Measurements from ENCODE around the gene RPS15A. TPM values are rescaled to one million over a fixed set of nuclear protein-coding genes. Genes with fewer than 3 reads are reported as not detected.
"Not testable (repeated sequence)": the region's sequence is repeated elsewhere in the genome, so short reads cannot be mapped to it uniquely, and the experiment has no call there.

Gene RPS15A
- total RNA-seq, 1 donor from 2014 or later: 750 TPM

DNA sequence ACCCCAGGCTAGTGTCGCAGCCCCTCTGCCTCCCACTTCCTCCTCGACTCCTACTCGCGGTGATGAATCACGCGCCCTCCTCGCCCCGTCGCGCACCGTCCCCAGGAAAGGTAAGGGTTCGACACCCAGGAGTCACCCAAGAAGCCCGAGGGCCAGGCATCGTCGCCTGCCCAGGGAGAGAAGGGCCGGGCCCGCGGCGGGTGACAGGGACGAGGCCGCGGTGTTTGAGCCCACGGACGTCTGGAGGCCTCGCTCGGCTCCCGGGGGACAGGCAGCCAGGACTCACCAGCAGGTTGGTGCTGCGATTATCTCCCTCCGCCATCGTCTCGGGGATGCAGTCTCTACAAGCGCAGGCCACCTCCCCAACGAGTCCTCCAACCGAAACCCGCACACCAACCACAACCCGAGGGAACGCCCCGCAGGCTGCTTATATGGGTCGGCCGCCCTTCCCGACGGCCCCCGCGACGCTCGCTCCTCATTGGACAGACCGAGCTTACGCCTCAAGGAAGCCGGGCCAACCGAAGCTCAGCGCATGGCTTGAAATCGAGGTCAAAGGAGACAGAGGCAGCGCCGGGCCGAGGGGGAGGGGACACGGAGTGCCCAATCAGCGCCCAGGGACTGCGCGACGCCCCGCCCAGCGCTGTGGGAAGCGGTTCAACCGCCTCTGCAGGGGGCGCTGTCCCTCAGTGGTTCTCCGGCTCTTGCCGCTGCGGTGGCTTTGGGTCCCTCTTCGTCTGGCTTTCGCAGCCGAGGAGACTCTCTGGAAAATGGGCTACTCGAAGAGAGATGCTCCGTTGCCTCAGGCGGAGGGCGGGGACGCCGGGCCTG is 11.2 kb upstream of the RPS15A start, which contains the start of gene ARL6IP1:
ARL6IP1 (minus strand) TSS at position 405 of the 828 bp plus-strand sequence; CDS start at position 322, 83 bp downstream.
- intact Hi-C loops (cut with DNase I): loop anchor here (1.0 to 10.0 kb wide), 4 partner anchors 11 to 723 kb away; partner anchors contain the start of genes CCP110, COQ7, GDE1 and RPS15A
- DNase-seq (ENCODE audit: missing footprints) (peak; percentile 100), ATAC-seq (peak; percentile 100)

DNA sequence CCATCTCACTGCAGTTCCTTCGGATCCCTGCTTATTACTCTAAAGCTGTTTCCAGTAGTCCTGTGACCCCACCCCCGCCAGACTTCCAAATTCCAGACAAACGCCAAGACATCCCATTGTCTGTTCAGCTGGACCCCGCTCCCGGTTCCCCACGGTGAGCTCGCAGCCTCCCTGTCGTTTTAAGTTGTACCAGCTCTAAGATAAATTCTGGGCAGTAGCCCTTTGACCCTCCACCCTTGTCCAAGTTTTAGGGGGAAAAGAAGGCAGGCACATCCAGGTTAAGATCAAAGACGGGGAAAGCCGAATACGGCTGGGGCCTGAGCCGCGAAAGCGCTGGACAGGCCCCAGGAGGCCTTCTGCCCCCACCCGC is 10.6 kb upstream of the RPS15A start:
- intact Hi-C loops (cut with DNase I): loop anchor here (1.0 to 10.0 kb wide), 4 partner anchors 10 to 724 kb away; partner anchors contain the start of genes CCP110, COQ7, GDE1 and RPS15A
- no peak for DNase-seq (ENCODE audit: missing footprints)
- no peak for ATAC-seq

DNA sequence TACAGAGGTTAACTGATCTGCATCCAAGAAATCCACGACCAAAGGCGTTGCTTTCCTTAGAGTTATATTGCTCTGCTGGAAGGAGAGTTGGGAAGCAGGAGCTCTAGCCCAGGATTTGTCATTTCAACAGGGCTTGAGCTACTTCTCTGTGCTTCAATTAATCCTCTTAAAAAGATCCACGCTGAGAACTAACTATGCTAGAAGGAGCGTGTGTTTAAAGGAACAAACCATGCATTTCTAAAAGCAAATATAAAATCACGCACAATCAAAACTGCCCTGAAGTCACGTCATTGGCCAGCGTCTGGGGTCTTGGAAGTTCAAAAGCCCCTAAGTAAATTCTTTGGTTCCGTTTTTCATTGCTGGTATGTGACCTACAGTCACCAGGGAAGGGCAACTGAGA is 10.2 kb upstream of the RPS15A start:
- no peak for ATAC-seq
- no peak for DNase-seq (ENCODE audit: missing footprints)
- intact Hi-C loops (cut with DNase I): loop anchor here (5.0 to 10.0 kb wide), 3 partner anchors 167 to 725 kb away; partner anchors contain the start of genes CCP110, COQ7 and GDE1

DNA sequence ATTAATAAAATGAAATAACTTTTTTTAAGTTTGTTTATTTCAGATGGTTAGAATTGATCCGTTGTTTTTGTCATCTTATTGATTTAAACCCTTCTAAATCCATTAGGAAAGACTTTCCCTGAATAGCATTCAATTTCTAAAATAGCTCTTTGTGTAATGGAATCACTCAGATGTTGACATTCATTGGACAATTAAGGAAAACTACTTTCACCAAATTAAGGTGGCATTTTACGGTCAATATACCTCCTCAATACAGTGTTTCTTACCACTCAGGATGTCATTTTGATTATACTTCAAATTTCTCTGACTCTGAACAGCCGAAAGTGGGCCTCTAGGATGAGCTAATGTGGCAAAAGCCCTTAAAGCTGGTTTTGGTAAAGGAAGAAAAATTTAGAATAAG is 9.4 kb upstream of the RPS15A start:
- no peak for ATAC-seq
- intact Hi-C loops (cut with DNase I): no loop called here

DNA sequence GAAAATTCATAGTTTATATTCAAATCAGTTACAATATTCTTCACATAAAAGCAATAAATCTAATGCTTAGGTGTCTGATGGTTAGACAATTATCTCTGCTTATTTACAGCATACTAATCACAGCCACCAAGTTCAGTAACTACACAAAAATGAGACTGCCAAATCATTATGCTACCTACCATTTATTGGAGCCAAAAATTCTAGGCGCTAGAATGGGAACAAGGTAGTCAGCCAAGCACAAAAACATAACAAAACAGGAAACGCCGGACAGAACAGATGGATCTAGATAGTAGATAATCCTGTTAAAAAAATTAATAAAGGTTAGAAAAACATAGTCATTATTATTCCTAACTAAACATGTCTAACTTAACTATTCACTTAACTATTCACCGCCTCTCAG is 7.6 kb upstream of the RPS15A start:
- intact Hi-C loops (cut with DNase I): no loop called here
- no peak for ATAC-seq
- no peak for DNase-seq (ENCODE audit: missing footprints)

More for the DNA sequence above, 9.4 kb upstream of the RPS15A start:
- DNase-seq (ENCODE audit: missing footprints): no peak

DNA sequence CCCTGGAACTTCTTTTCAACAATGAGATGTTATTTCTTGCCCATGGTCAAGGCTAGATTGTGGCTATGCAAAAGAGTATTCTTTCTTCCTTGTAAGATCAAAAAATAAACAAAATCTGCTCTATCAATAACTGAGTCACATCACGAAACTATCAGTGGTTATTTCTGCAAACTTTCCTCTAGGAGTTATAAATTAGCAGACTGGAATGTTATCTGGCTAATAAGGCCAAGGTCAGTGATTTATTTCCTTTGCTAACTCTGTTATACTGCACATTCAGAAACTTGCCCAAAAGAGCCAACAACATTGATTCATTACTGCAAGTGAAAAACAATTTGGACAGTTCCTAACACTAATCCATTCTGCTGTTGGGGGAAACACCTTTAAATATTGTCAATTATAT is 6.2 kb upstream of the RPS15A start:
- ATAC-seq (no peak), DNase-seq (ENCODE audit: missing footprints) (no peak)
- intact Hi-C loops (cut with DNase I): no loop called here

DNA sequence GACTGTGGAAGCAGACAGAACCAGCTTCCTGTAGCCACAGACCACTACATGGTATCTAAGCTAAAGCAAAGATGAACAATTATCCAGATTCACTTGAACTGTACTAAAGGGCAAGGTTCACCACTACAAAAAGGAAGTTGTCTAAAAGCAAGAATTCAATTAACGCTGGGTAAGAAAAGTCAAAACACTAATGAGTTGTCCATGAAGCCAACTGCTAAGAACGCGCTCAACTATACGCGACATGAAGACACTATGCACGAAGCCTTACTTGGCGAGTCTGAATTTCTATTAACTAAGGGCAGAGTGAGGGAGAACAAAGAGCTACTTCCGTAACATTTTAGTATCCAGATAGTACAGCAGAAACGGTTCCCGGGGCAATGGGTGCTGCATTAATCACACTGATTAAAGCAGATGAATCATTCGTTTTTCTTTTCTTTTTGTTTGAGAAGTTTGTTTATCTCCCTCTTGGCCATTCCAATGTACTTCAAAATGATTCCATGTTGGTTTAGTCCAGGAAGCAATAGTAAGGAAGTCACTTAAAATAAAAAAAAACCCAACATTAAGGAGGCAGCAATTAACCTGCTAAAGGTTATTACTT is 2.8 kb upstream of the RPS15A start:
- ATAC-seq (no peak), DNase-seq (ENCODE audit: missing footprints) (no peak)
- intact Hi-C loops (cut with DNase I): no loop called here

DNA sequence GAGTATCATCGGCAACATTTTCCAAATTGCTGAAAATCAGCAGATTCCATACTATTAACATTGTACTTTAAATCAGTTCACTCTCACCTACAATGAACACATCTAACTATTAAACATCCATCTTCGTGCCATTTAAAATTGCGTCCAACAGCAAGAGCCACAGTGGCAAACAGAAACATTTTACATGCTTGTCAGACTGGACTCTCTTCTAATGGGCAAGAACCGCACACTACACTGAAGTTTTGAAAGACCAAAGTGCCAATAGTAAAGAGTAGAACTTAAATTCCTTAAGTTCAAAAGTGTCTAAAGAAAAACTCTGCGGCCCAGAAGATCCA is 652 bp downstream of the RPS15A start:
- intact Hi-C loops (cut with DNase I): no loop called here
- ATAC-seq (no peak), DNase-seq (ENCODE audit: missing footprints) (no peak)

DNA sequence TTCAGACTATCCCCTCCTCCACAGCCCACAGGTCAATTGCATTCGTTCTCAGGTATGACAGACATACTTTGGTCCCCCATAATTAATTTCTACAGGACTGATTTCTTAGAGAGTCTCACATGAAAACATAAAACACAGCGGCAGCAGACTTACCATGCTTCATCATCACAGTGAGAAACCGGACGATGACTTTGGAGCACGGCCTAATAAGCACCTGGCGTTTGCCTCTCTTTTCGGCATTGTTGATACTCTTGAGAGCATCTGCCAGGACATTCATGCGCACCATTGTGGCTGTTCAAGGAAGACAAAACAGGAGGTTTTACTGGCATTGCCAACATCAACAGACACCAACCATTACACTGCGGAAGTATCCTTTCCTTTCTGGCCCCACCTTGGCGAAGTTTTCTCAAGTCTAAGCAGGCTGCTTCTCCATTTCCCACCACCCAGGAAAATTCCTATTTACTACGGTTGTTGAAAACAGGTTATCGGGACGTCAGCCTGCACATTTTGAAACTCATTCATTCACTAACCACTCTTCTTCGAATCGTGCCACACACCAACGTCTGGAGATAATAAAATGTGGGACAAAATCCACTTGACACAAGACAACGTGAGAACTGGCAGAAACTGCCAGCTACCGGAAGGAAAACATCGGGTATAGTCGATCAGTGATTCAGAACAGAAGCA is 1.2 kb downstream of the RPS15A start:
- no peak for DNase-seq (ENCODE audit: missing footprints)
- no peak for ATAC-seq
- intact Hi-C loops (cut with DNase I): no loop called here

DNA sequence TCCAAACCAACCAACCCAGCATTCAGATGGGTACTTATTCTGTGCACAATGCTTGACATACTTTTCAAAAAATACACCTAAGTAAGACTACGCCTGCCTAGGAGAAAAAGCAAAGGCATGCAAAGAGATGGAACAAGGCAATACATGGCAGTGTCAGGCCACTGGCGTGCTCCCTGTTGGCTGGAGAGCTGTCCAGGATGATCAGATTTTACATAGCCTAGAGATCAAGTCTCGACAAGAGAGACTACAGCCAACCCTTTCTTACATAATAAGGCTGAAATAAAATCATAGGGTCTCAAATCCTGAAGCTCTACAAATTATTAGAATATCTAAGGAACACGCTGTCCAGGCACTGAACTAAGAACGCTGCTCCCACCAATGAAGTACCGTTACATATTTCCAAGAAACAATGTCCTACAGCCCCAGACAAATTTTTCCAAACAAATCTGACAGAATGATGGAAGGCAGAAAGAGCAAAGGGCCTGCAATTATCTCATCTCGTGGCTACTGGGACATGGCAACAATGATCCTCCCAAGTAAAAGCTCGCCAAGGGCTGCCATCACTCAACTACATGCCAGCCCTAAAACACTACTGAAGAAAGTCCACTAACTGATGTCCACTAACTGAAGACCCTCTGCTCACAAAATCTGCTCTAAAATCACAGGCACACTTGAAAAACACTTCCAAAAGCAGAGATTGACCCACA is 5.1 kb downstream of the RPS15A start:
- intact Hi-C loops (cut with DNase I): no loop called here
- no peak for DNase-seq (ENCODE audit: missing footprints)

DNA sequence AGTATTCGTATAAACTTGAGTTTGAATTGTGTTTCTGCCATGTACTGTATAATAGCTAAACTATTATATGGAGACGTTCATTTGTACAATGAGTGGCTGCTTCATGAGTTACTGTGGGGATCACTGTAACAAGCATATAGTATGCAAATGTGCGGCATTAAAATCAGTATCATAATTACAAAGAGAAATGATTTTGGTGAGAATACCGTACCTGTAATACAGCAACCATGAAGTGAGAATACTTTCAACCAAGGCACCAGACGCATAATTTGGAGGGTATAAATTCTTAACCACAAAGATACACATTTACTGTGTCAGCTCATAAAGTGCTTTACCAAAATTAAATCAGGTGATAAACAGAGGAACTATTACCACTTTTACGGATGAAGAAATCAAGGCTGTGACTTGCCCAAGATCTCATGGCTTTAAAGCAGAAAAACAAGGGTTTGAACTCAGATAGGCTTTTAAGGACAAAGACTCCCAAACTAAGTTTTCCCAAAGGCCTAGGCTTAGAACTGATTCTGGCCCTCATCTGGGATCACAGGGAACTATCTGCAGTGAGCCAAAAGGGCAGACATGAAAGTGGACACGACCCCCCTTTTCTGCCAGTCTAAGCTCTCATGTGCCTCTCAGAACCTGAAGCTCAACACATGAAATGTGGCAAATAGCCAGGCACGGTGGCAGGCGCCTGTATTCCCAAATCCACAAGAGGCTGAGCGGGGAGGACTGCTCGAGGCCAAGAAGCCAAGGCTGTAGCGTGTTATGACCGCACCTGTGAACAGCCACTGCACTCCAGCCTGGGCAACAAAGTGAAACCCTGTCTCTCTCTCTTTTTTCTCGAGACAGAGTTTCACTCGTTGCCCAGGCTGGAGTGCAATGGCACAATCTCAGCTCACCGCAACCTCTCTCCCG is 6.4 kb downstream of the RPS15A start:
- DNase-seq (ENCODE audit: missing footprints) (no peak), ATAC-seq (no peak)
- intact Hi-C loops (cut with DNase I): no loop called here

More for the DNA sequence above, 5.1 kb downstream of the RPS15A start:
- no peak for ATAC-seq

DNA sequence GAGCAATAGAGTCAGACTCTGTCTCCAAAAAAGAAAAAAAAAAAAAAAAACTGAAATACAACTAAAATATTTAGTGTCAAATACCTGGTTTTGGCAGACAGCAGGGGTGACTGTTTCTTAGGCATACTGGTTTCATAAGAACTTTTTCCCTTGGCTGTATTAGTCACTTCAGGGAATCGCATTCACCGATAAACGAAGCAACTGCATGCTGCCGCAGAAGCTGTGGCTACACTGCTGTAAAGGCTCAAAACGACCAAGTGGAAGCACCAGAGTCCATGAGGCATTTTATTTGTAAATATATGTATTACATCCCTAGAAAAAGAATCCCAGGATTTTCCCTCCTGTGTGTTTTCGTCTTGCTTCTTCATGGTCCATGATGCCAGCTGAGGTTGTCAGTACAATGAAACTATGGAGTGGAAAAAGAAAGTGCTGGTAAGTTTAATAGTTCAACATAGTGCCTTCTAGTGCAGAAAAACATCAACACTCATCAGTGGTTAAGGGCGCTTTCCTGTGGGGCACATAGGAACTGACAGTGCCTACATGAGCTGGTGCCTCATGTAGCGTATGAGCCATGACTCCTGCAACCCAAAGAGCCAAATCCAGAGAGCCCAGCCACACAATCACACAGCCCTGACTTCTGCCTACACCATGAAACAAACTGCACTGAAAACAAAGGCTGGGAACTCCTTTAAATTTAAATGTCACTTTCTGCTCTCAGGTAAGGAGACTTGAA is 7.3 kb downstream of the RPS15A start:
- ATAC-seq (no peak), DNase-seq (ENCODE audit: missing footprints) (no peak)
- intact Hi-C loops (cut with DNase I): no loop called here

DNA sequence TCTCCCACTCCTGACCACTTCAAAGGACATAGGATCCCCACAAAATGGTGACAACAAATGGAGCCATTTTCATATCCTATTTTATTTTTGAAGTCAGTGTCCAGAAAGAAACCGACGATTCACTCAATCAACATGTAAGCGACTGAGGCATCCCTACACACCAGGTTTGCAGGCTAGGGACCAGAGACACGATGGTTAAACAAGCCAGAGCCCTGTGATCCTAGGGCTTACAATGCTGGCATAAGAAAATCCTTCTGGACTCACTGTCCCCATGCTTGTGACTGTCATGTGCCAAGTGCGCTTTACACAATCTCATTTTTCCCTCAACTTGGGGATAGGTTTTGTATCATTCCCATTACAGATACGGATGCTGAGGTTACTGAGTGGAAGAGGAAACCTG is 8.9 kb downstream of the RPS15A start:
- ATAC-seq; intact Hi-C loops (cut with DNase I); DNase-seq (ENCODE audit: missing footprints): not testable (repeated sequence)

DNA sequence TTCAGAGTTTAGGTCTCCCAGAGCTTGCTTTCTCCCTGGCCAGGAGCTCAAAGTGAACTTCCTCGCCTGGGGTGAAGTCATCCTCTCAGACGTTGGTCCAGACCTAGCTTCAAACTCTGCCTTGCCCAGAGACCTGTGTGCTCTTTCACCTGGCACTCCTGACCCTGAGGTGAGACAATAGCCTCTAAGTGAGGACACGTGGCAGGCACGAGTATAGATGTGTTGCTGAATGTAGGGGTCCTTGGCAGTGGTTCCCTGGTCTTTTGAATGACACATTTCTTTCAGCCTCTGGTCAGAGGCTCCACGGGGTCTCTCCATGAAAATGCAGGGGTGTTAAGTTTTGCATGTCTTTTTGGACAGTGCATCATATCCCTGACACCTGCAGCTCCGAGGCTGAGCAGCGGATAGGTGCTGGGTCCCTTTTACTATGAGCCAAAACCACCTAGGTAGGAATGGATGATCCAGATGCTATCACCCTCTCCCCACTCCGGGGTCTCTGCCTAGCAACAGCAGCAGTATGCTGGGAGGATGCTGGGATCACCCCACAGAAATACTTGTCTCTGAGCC is 9.6 kb downstream of the RPS15A start:
- intact Hi-C loops (cut with DNase I); ATAC-seq; DNase-seq (ENCODE audit: missing footprints): not testable (repeated sequence)

DNA sequence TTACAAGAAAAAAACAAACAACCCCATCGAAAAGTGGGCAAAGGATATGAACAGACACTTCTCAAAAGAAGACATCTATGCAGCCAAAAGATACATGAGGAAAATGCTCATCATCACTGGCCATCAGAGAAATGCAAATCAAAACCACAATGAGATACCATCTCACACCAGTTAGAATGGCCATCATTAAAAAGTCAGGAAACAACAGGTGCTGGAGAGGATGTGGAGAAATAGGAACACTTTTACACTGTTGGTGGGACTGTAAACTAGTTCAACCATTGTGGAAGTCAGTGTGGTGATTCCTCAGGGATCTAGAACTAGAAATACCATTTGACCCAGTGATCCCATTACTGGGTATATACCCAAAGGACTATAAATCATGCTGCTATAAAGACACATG is 12.5 kb downstream of the RPS15A start:
- intact Hi-C loops (cut with DNase I); ATAC-seq; DNase-seq (ENCODE audit: missing footprints): not testable (repeated sequence)

DNA sequence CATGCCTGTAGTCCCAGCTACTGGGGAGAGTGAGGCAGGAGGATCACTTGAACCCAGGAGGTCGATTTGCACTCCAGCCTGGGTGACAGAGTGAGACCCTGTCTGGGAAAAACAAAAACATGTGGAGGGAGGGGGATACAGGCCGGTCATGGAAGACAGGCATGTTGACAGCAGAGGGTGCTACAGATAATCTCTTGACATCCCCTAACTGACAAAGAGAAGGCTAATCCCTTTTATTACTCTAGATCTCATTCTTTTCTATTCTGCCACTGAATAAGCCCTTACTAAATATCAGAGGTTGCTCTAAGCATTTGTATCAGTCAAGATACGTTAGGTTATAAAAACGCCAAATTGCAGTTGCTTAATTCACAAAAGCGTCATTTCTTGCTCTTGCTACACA is 13.8 kb downstream of the RPS15A start:
- DNase-seq (ENCODE audit: missing footprints); intact Hi-C loops (cut with DNase I); ATAC-seq: not testable (repeated sequence)

DNA sequence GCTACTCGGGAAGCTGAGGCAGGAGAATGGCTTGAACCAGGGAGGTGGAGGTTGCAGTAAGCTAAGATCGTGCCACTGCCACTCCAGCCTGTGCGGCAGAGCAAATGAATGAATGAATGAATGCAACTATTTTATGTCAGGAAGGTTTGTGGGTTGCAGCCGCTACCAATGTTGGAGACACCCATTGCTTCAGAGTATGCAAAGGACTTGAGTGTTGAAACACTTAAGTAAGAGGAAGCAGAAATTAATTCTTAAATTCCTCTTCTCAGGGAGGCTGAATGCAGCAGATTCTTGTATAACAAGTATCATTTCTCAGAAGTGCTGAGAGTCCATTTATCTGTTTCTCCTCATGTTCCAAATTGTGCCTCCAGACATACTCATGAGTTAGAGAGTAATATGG is 15.5 kb downstream of the RPS15A start:
- ATAC-seq; intact Hi-C loops (cut with DNase I); DNase-seq (ENCODE audit: missing footprints): not testable (repeated sequence)
